Neural progenitor cell (in vitro differentiated cells): ENCODE results near the gene ACYP2. TPM values are rescaled to one million over a fixed set of nuclear protein-coding genes. Genes with fewer than 3 reads are reported as not detected.
"Not testable (repeated sequence)": the region's sequence is repeated elsewhere in the genome, so short reads cannot be mapped to it uniquely, and the experiment has no call there.

Experiments
- DNase-seq: peaks from one replicate; pipeline ENCODE4 v3.0.0-alpha.2; 2016; ENCODE audit warnings: low spot score
- H2AFZ ChIP-seq: fragments of 200-600 bp; sonication (generic); replicated peaks from 2 replicates; pipeline ENCODE4 v1.6.1; 2016; ENCODE audit warnings: antibody characterized with exemption
- H3F3A ChIP-seq: fragments of 200-600 bp; sonication (generic); 2 replicates; pipeline ENCODE4 v1.6.1; 2016; ENCODE audit warnings: antibody characterized with exemption, low read depth
- H3K27ac ChIP-seq: fragments of 200-600 bp; sonication (generic); 2 replicates; pipeline ENCODE4 v1.5.1; 2016; ENCODE audit warnings: mild to moderate bottlenecking
- H3K27me3 ChIP-seq: fragments of 200-600 bp; sonication (generic); 2 replicates; pipeline ENCODE4 v1.6.1; 2016; ENCODE audit warnings: mild to moderate bottlenecking, moderate library complexity
- H3K36me3 ChIP-seq: fragments of 200-600 bp; sonication (generic); 2 replicates; pipeline ENCODE4 v1.5.1; 2016
- H3K4me1 ChIP-seq: fragments of 200-600 bp; sonication (generic); 2 replicates; pipeline ENCODE4 v1.6.1; 2016; ENCODE audit warnings: mixed run types
- H3K4me2 ChIP-seq: fragments of 200-600 bp; sonication (generic); 2 replicates; pipeline ENCODE4 v1.6.1; 2016
- H3K4me3 ChIP-seq: fragments of 200-600 bp; sonication (generic); 2 replicates; pipeline ENCODE4 v1.5.1; 2016
- H3K79me2 ChIP-seq: fragments of 200-600 bp; sonication (generic); 2 replicates; pipeline ENCODE4 v1.6.1; 2016; ENCODE audit warnings: low read depth
- H3K9ac ChIP-seq: fragments of 200-600 bp; sonication (generic); 2 replicates; pipeline ENCODE4 v1.6.1; 2016
- H3K9me3 ChIP-seq: fragments of 200-600 bp; sonication (generic); 2 replicates; pipeline ENCODE4 v1.5.1; 2016; ENCODE audit warnings: low read depth
- H4K20me1 ChIP-seq: fragments of 200-600 bp; sonication (generic); 2 replicates; pipeline ENCODE4 v1.6.1; 2016; ENCODE audit warnings: low read depth
- H3K27ac Mint-ChIP-seq: 3 replicates; pipeline ENCODE4 v1.8.0; 2021; ENCODE audit warnings: mixed read lengths
- H3K27me3 Mint-ChIP-seq: 2 replicates; pipeline ENCODE4 v1.8.0; 2022; ENCODE audit warnings: low read depth, mild to moderate bottlenecking, inconsistent platforms, moderate library complexity, mixed read lengths; ENCODE audit not compliant: insufficient read depth
- H3K36me3 Mint-ChIP-seq: 3 replicates; pipeline ENCODE4 v1.8.0; 2021; ENCODE audit warnings: mixed read lengths
- H3K4me1 Mint-ChIP-seq: 3 replicates; pipeline ENCODE4 v1.8.0; 2021; ENCODE audit warnings: mixed read lengths
- H3K4me3 Mint-ChIP-seq: 3 replicates; pipeline ENCODE4 v1.8.0; 2021; ENCODE audit warnings: mild to moderate bottlenecking, moderate library complexity, mixed read lengths
- H3K9me3 Mint-ChIP-seq: 3 replicates; pipeline ENCODE4 v1.8.0; 2020; ENCODE audit warnings: mixed read lengths
- EZH2 ChIP-seq: fragments of 200-600 bp; sonication (generic); IDR thresholded peaks from 2 replicates; pipeline ENCODE4 v1.6.1; 2017; ENCODE audit warnings: antibody characterized with exemption, mild to moderate bottlenecking, moderate library complexity
- EZH2phosphoT487 ChIP-seq: fragments of 200-600 bp; sonication (generic); IDR thresholded peaks from 2 replicates; pipeline ENCODE4 v1.6.1; 2017; ENCODE audit warnings: antibody characterized with exemption
- total RNA-seq: library from RNA; depleted of rRNA; stranded (reverse); fragments of >200 nt; gene quantifications from 2 replicates; pipeline ENCODE4 v1.2.3, GENCODE V29; 2015; ENCODE audit warnings: low replicate concordance
- TF ChIP-seq, protein P1 (sequence below): fragments of 200-600 bp; sonication (generic); IDR thresholded peaks from 2 replicates; pipeline ENCODE4 v1.5.1; 2017; ENCODE audit warnings: antibody characterized with exemption, mild to moderate bottlenecking

The ACYP2 gene
- total RNA-seq, 1 donor from 2014 or later: 9.7 TPM

DNA sequence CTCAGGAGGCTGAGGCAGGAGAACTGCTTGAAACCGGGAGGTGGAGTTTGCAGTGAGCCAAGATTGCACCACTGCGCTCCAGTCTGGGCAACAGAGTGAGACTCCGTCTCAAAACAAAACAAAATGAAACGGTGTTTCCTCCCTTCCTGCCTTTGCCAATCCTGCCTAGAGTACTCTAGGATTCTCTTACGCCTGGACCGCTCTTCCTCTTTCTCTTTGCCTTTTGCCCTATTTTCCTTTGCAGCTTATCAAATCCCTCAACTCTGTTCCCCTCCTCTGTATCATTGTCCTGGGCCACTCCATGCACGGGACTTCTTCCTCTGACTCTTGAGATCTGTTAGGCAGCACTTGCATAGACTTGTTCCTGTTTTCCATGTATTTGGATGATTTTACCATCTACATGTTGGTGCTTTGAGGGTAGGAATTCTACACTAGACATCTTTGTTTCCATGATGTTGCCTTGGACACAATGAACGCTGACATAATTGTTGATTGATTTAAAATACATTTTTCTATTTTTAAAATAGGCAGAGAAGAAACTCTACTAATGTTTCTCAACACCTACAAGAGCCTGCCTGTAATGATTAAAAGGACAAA, 24.8 kb upstream of the ACYP2 start:
- Mint-ChIP-seq H3K27ac (no peak overlapping the region), H3K4me3 (no peak overlapping the region), H3K9me3 (peaks cover 10% of the 10 kb centered on the region), H3K36me3 (no peaks in the 10 kb centered on the region), H3K4me1 (peaks cover 26% of the 10 kb centered on the region), H3K27me3 (no peaks in the 10 kb centered on the region)
- DNase-seq: no peak
- H3K27ac ChIP-seq: no peak overlapping the region
- no peak overlapping the region for H3K9ac ChIP-seq
- H3K79me2 ChIP-seq: no peaks in the 10 kb centered on the region
- H4K20me1 ChIP-seq: no peaks in the 10 kb centered on the region
- H3K4me2 ChIP-seq: no peak overlapping the region
- H2AFZ ChIP-seq: no peak overlapping the region
- TF ChIP-seq, protein P1, sequence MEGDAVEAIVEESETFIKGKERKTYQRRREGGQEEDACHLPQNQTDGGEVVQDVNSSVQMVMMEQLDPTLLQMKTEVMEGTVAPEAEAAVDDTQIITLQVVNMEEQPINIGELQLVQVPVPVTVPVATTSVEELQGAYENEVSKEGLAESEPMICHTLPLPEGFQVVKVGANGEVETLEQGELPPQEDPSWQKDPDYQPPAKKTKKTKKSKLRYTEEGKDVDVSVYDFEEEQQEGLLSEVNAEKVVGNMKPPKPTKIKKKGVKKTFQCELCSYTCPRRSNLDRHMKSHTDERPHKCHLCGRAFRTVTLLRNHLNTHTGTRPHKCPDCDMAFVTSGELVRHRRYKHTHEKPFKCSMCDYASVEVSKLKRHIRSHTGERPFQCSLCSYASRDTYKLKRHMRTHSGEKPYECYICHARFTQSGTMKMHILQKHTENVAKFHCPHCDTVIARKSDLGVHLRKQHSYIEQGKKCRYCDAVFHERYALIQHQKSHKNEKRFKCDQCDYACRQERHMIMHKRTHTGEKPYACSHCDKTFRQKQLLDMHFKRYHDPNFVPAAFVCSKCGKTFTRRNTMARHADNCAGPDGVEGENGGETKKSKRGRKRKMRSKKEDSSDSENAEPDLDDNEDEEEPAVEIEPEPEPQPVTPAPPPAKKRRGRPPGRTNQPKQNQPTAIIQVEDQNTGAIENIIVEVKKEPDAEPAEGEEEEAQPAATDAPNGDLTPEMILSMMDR: no peak
- TF ChIP-seq EZH2 (no peak), EZH2phosphoT487 (no peak)
- H3K36me3 ChIP-seq: no peaks in the 10 kb centered on the region
- peaks cover 9% of the 10 kb centered on the region for H3F3A ChIP-seq
- H3K27me3 ChIP-seq: no peaks in the 10 kb centered on the region
- peaks cover 18% of the 10 kb centered on the region for H3K4me1 ChIP-seq
- no peak overlapping the region for H3K4me3 ChIP-seq
- H3K9me3 ChIP-seq: no peaks in the 10 kb centered on the region

DNA sequence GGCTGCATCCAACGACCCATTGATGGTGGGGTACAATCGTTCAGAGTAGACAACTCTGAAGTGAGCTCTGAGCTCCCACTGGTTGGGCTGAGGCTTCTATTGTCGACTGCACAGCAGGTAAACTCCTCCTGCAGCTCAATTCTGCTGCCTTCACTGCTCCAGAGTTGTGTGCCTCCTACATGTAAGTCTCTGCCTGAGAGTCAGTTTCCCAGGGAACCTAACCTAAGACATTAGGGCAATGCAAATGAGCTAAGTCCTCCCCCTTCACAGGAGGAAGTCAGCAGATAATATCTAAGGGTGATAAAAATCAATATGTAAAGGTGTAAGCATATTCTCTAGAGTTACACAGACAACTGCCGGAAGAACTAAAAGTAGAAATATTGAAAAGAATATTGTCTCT, 22.5 kb upstream of the ACYP2 start:
- Histone ChIP-seq H3K9me3 (no peaks in the 10 kb centered on the region), H4K20me1 (no peaks in the 10 kb centered on the region), H3K9ac (no peak overlapping the region), H3F3A (peaks cover 5% of the 10 kb centered on the region), H2AFZ (no peak overlapping the region), H3K79me2 (no peaks in the 10 kb centered on the region), H3K36me3 (no peaks in the 10 kb centered on the region), H3K4me2 (peak overlapping the region; percentile 41), H3K4me1 (peaks cover 16% of the 10 kb centered on the region), H3K4me3 (no peak overlapping the region), H3K27me3 (no peaks in the 10 kb centered on the region), H3K27ac (no peak overlapping the region)
- peak; percentile 38 for DNase-seq
- Mint-ChIP-seq H3K27ac (no peak overlapping the region), H3K9me3 (peaks cover 16% of the 10 kb centered on the region), H3K36me3 (no peaks in the 10 kb centered on the region), H3K4me3 (no peak overlapping the region), H3K4me1 (peaks cover 21% of the 10 kb centered on the region), H3K27me3 (no peaks in the 10 kb centered on the region)
- TF ChIP-seq, protein P1: no peak
- TF ChIP-seq EZH2: no peak
- TF ChIP-seq EZH2phosphoT487: no peak

DNA sequence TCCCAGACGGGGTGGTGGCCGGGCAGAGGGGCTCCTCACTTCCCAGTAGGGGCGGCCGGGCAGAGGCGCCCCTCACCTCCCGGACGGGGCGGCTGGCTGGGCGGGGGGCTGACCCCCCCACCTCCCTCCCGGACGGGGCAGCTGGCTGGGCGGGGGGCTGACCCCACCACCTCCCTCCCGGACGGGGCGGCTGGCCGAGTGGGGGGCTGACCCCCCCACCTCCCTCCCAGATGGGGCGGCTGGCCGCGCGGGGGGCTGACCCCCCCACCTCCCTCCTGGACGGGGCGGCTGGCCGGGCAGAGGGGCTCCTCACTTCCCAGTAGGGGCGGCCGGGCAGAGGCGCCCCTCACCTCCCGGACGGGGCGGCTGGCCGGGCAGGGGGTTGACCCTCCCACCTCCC, 20.0 kb upstream of the ACYP2 start:
- H3K4me1 Mint-ChIP-seq: peaks cover 16% of the 10 kb centered on the region
- H3K4me3 ChIP-seq, DNase-seq, H3K9me3 ChIP-seq, H3F3A ChIP-seq, H3K79me2 ChIP-seq, H2AFZ ChIP-seq, H3K4me2 ChIP-seq, H3K27me3 ChIP-seq, H3K27ac Mint-ChIP-seq, H4K20me1 ChIP-seq, H3K27ac ChIP-seq, H3K9ac ChIP-seq, H3K4me3 Mint-ChIP-seq, H3K36me3 Mint-ChIP-seq, H3K36me3 ChIP-seq, H3K27me3 Mint-ChIP-seq, H3K4me1 ChIP-seq: not testable (repeated sequence)
- peaks cover 16% of the 10 kb centered on the region for H3K9me3 Mint-ChIP-seq

DNA sequence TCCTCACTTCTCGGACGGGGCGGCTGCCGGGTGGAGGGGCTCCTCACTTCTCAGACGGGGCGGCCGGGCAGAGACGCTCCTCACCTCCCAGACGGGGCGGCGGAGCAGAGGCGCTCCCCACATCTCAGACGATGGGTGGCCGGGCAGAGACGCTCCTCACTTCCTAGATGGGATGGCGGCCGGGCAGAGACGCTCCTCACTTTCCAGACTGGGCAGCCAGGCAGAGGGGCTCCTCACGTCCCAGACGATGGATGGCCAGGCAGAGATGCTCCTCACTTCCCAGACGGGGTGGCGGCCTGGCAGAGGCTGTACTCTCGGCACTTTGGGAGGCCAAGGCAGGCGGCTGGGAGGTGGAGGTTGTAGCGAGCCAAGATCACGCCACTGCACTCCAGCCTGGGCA, 19.3 kb upstream of the ACYP2 start:
- H3K4me1 ChIP-seq, H3K36me3 ChIP-seq, H3K36me3 Mint-ChIP-seq, H3K27ac ChIP-seq, H3K9ac ChIP-seq, H3K79me2 ChIP-seq, DNase-seq, H3K27me3 Mint-ChIP-seq, H3K4me3 ChIP-seq, H3K9me3 ChIP-seq, H3K27me3 ChIP-seq, H2AFZ ChIP-seq, H4K20me1 ChIP-seq, H3K27ac Mint-ChIP-seq, H3F3A ChIP-seq, H3K4me3 Mint-ChIP-seq, H3K4me2 ChIP-seq: not testable (repeated sequence)
- peaks cover 16% of the 10 kb centered on the region for H3K9me3 Mint-ChIP-seq
- peaks cover 16% of the 10 kb centered on the region for H3K4me1 Mint-ChIP-seq
